ENCODE measurements around the gene ASPA.

Gene ASPA

GRCh38 chr17:3536716-3537115, 60.9 kb downstream of the ASPA start:
- no peak for DNase-seq

DNA sequence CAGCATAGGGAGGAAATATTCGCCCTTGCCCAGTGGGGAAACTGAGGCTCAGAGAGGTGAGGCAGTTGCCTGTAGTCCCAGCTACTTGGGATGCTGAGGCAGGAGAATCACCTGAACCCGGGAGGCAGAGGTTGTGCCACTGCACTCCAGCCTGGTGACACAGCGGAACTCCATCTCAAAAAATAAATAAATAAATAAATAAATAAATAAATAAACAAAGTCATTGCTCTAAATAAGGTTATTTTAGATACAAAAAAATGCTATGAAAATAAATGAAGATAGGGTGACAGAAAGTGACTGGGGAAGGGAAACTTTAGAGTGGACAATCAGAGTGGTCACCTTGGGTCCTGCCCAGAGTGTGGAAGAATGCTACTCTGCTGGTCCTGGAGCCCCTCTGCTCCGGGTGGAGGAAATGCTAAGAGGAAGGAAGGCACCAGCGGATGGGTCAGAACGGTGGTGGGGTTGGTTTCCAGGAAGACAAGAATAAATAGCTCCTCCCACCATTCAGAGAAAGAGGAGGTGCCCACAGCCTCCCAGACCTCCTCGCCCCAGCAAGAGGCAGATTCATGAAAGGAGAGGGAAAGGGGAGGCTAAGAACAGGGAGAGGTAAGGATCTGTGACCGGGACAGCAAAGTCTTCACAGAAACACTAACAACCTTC, 64.2 kb downstream of the ASPA start:
- no peak for DNase-seq

DNA sequence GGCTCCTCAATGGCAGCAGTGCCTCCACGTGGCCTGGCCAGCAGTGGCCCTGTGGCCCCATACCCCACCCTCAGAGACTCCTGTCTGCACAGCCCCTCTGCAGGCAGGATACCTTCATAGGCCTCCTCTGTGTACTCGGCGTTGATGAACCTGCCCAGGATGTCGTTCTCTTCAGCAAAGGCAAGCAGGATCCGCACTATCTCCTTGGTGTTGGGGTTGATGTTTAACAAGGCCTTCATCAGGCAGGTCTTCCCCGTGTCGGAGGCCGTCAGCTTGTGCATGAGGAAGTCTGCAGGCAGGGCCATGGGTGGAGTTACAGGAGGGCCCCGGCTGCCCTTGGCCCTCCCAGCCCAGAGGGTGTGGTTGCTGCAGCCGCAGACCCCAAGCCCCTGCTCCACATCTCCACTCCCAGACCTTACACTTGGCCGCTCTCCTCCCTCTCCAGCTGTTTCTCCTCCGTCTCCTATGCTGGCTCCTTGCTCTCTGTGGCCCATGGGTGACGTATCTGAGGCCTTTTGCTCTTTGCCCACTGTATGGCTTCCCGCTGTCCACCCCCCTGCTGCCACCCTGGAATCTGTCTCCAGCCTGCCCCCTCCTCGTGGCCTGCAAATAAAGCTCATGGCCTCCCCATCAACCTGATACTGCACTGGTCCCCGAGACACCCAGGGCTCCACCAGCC, 66.8 kb downstream of the ASPA start:
- DNase-seq, result no peak

DNA sequence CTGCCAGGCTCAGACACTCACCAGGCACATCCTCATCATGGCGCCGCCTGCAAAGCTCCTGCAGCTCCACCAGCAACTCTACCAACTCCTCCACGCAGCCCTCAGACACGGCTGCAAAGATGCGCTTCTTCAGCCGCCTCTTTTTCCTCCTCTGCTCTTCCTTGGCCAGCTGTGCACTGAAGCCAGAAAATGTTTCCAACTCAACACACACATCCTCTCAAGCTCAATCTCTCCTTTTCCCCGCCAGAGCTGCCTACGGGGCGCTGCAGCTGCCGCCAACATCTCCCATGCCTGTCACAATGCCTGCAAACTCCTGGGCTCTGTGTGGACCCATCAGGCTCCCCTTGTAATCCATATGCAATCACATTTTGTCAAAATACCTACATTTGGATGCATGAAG, 67.7 kb downstream of the ASPA start:
- no peak for DNase-seq

DNA sequence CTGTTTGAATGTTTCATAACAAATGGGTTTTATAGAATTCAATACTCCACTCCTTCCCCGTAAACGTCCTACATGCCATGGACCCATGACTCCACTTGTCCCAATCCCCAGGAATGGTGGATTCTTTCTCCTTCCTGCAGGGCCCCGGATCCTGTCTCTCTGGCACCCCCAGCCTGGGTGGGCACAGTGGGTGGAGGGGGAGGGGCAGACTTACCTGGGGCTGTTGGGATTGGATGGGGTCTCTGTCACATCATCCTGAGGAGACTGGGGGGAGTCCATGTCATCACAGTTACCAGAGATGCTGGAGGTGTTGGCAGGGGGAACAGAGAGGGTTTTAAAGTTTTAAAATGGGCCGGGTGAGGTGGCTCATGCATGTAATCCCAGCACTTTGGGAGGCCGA, 68.6 kb downstream of the ASPA start:
- DNase-seq, result no peak

DNA sequence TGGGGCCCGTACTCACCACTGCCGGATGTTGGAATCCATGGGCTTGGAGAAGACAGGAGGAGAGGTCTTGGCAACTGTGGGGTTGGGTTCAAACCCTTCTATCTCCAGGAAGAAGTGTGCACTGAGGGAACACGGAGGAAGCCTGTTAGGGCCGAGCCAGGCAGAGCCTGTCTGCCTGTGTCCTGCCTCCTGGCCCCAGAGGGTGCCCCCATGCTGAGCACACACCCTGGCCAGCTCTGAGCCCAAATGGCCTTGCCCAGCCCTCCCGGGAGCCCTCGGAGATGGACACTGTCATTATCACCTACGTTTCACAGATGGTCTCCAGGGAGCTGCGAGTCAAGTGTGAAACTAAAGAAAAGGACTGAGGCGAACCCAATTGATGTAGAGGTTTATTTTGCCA, 69.4 kb downstream of the ASPA start:
- DNase-seq, result no peak

DNA sequence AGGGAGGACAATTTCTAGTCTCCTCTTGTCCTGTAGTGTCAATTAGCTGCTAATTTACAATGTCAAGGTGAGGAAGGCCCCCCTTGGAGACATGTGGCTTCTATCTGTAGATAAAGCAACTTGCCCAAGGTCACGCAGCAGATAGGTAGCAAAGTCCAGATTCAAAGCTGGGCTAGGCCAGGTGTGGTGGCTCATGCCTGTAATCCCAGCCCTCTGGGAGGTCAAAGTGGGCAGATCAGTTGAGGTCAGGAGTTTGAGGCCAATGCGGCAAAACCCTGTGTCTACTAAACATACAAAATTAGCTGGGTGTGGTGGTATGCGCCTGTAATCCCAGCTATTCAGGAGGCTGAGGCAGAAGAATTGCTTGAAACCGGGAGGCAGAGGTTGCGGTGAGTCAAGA, 70.7 kb downstream of the ASPA start:
- no peak for DNase-seq

DNA sequence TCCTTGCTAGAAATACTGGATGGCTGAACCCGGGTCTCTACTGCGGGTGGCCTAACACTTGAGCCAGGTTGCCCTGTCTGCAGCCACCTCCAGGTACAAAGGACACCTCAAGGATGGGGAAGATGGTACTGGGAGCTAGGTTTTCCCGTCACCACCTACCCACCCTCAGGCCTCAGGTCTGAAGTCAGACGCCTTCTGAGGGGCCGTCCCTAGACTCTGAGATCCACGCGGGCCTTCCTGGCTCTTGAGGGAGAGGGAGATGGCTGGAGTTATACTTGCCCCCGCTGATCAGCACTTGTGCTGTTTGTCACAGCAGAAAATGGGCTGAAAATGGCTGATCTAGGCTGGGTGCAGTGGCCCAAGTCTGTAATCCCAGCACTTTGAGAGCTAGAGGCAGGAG, 71.2 kb downstream of the ASPA start:
- no peak for DNase-seq

- DNase-seq, result no peak
Measured at GRCh38 chr17:3547628-3548027, 71.8 kb downstream of the ASPA start.

DNA sequence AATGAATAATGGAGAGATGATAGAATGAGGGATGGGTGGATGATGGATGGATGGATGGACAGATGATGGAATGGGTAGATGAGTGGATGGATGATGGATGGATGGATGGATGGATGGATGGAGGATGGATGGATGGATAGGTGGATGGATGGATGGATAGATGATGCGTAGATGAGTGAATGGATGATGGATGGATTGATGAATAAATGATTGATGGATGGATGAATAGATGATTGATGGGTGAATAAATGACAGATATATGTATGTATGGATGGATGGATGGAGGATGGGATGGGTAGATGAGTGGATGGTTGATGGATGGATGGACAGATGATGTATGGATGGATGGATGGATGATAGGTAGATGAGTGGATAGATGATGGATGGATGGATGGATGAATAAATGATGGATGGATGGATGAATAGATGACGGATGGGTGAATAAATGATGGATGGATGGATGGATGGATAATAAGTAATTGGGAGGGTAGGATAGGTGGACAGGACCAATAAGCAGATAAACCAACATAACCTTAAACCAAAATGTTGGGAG, 73.9 kb downstream of the ASPA start:
- no peak for DNase-seq

- no peak for DNase-seq
Measured at GRCh38 chr17:3551189-3551588, 75.4 kb downstream of the ASPA start.

GRCh38 chr17:3552916-3553315, 77.1 kb downstream of the ASPA start:
- DNase-seq, result no peak

Data from NCI-H69 (cell line).